Heart right ventricle (tissue), 16 donors: ENCODE results near the gene SPEG. TPM values are rescaled to one million over a fixed set of nuclear protein-coding genes. Genes with fewer than 3 reads are reported as not detected.

Experiments used
- ATAC-seq, 8 donors: fragments of 200-7000 bp; cut with Tn5 transposase; one replicate each; pipeline ENCODE4 v1.9.1; 2020; ENCODE audit warnings: mild to moderate bottlenecking in 8 of 8, moderate library complexity in 8 of 8, moderate number of reproducible peaks in 1 of 8
- DNase-seq, 2 donors: peaks; one replicate each; pipeline ENCODE4 v3.0.0-alpha.2; 2020
- H3K27ac ChIP-seq, 10 donors: fragments of 200-600 bp; sonication (generic) in 2 of 10; one replicate each; pipeline versions ENCODE4 v1.5.0 to v1.8.0; 2020 to 2022; ENCODE audit warnings: mild to moderate bottlenecking in 3 of 10
- H3K27me3 ChIP-seq, 7 donors: fragments of 200-600 bp; one replicate each; pipeline ENCODE4 v1.8.0; 2021 to 2022; ENCODE audit warnings: mild to moderate bottlenecking in 2 of 7
- H3K36me3 ChIP-seq, 9 donors: fragments of 200-600 bp; sonication (generic) in 1 of 9; one replicate each; pipeline versions ENCODE4 v1.5.0 to v1.8.0; 2020 to 2022; ENCODE audit warnings: mild to moderate bottlenecking in 2 of 9
- H3K4me1 ChIP-seq, 9 donors: fragments of 200-600 bp; sonication (generic) in 1 of 9; one replicate each; pipeline versions ENCODE4 v1.5.0 to v1.8.0; 2020 to 2022; ENCODE audit warnings: mild to moderate bottlenecking in 4 of 9
- H3K4me3 ChIP-seq, 10 donors: fragments of 200-600 bp; sonication (generic) in 2 of 10; one replicate each; pipeline versions ENCODE4 v1.5.0 to v1.8.0; 2020 to 2022; ENCODE audit warnings: mild to moderate bottlenecking in 7 of 10, moderate library complexity in 2 of 10
- H3K9me3 ChIP-seq, 11 donors: fragments of 200-600 bp in 10 of 11; sonication (generic) in 2 of 11; one replicate each; pipeline versions ENCODE4 v1.5.0 to v1.8.0; 2013 to 2022; ENCODE audit warnings: mild to moderate bottlenecking in 2 of 11, control low read depth in 1 of 11, moderate library complexity in 1 of 11
- WGBS, 2 donors: extraction: QIAGEN DNeasy Blood & Tissue Kit; methylation state at CpG; one replicate each; pipeline ENCODE4 v1.1.7; 2013; ENCODE audit warnings: inconsistent platforms in 1 of 2; 5-methylcytosine and 5-hydroxymethylcytosine counted together
- intact Hi-C, 10 donors: fragments of 100-400 bp; cut with DNase I; formaldehyde crosslinking; loops; one replicate each; pipeline versions ENCODE4 v1.11.1 to v1.14.2; 2022
- polyA plus RNA-seq, 2 donors: library from polyadenylated mRNA; stranded (reverse); fragments of 200-250 nt; gene quantifications; one replicate each; pipeline ENCODE4 v1.2.3, GENCODE V29; 2013
- total RNA-seq, 10 donors: library from RNA; stranded (reverse); fragmentation: NEBNext Ultra II Directional in 3 of 10; extraction: Animal tissue kit (Norgen Biotek cat#: 25700) in 3 of 10; gene quantifications; one replicate each; pipeline versions ENCODE4 v1.2.1 to v1.2.4, GENCODE V29; 2021 to 2023
- TF ChIP-seq, protein P1 (sequence below), 9 donors: fragments of 200-600 bp; sonication (generic) in 2 of 9; IDR thresholded peaks; one replicate each; pipeline versions ENCODE4 v1.5.0 to v1.8.0; 2021 to 2022; ENCODE audit warnings: antibody characterized with exemption in 9 of 9, mild to moderate bottlenecking in 5 of 9, moderate library complexity in 1 of 9
- donor health status: Arrhythmogenic right ventricular cardiomyopathy.
- donor health status: ischemic (EF 13 %, LVEDD 7.1; RV severe dilation, severe dysfunction).
- donor health status: healthy with polysubstance abuse.
- donor health status: DM: no; HTN: yes; CAD: no.
- donor health status: DM: no; HTN: no; CAD: no.
- donor health status: ischemic (EF 25% LVEDD 6.9; RV normal size, moderate dysfunction).
- donor health status: ischemic (EF 25% LVEDD 5.7; RV mildly dilated, moderate dysfunction).
- donor health status: healthy.
- donor health status: DM: yes; HTN: yes; CAD: no.
- donor health status: Ischemic cardiomyopathy.
- donor health status: ischemic (EF 35%, LVEDD 5.7; RV mildly dilated, moderate dysfunction).
- donor health status: nonischemic (EF 11% LVEDD 7.7; RV severe dilation, severe dysfunction).
- donor health status: DM: yes; HTN: yes; CAD: no.
- donor health status: PGD.
- donor health status: ischemic (EF 29% LVEDD 5.4; RV normal size, mild dysfunction).
- donor health status: nonischemic (EF 23%, LVEDD 6.1; RV moderate dilation, normal function).

SPEG gene
- total and polyA plus RNA-seq, 12 donors, result 62.9 to 151 (median 120) TPM

DNA sequence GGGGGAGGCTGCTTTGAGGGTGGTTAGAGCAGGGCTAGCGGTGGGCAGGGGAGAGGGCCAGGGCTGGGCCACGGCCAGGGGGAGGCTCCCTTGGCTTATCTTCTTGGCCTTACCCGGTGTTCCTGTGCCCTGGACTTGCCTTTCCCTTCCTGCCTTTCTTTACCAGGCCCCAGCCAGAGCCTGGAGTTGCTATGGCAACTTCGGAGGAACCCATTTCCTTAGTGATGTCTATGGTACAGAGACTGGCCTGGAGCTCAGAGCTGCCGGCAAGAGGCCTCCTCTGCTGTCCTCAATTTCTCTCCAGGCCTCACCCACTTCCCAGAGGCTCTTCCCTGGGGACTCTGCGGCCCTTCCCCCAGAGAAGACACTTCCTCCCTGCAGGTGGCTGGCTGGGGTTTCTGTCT, 11.5 kb downstream of the SPEG start:
- DNase-seq (no peak), ATAC-seq (peak; percentile 29 to 84 (median 67))
- no peaks in the 10 kb centered on the region for H3K9me3 ChIP-seq
- H3K27me3 ChIP-seq, result peaks cover 0 to 65% (median 34%) of the 10 kb centered on the region in 7 donors
- intact Hi-C loops, result no loop called here
- TF ChIP-seq, protein P1, sequence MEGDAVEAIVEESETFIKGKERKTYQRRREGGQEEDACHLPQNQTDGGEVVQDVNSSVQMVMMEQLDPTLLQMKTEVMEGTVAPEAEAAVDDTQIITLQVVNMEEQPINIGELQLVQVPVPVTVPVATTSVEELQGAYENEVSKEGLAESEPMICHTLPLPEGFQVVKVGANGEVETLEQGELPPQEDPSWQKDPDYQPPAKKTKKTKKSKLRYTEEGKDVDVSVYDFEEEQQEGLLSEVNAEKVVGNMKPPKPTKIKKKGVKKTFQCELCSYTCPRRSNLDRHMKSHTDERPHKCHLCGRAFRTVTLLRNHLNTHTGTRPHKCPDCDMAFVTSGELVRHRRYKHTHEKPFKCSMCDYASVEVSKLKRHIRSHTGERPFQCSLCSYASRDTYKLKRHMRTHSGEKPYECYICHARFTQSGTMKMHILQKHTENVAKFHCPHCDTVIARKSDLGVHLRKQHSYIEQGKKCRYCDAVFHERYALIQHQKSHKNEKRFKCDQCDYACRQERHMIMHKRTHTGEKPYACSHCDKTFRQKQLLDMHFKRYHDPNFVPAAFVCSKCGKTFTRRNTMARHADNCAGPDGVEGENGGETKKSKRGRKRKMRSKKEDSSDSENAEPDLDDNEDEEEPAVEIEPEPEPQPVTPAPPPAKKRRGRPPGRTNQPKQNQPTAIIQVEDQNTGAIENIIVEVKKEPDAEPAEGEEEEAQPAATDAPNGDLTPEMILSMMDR (IDR thresholded peaks at IDR 0.05), result no peak
- peaks cover 0 to 21% (median 0%) of the 10 kb centered on the region in 9 donors for H3K36me3 ChIP-seq
- peak overlapping the region in 8 of 10 donors; percentile 15 to 92 (median 54) for H3K27ac ChIP-seq
- 19 to 22% methylated on average over 6 of the region's 6 CpGs for WGBS, 2 donors
- peaks cover 6 to 72% (median 21%) of the 10 kb centered on the region in 9 donors for H3K4me1 ChIP-seq
- no peak overlapping the region for H3K4me3 ChIP-seq

DNA sequence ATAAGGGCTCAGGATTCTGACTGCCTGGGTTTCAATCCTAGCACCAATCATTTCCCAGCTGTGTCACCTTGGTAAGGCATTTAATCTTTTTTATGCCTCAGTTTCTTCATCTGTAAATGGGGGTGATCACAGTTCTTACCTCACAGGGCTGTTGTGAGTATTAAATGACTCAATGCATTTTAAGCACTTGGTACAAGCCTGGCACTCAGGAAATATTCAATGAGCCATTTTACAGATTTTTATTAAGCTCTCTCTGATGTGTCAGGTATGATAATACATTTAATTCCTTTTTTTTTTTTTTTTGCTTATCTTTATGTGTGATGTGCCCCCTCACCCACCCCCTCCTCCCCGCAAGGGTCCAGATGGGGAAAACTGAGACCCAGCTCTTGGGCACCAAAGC, 12.0 kb downstream of the SPEG start:
- TF ChIP-seq, protein P1 (IDR thresholded peaks at IDR 0.05), result no peak
- H3K27me3 ChIP-seq, result peaks cover 0 to 59% (median 34%) of the 10 kb centered on the region in 7 donors
- no peak overlapping the region for H3K4me3 ChIP-seq
- peak overlapping the region in 8 of 10 donors; percentile 15 to 92 (median 54) for H3K27ac ChIP-seq
- ATAC-seq (no peak), DNase-seq (no peak)
- no peaks in the 10 kb centered on the region for H3K9me3 ChIP-seq
- H3K36me3 ChIP-seq, result peaks cover 0 to 21% (median 0%) of the 10 kb centered on the region in 9 donors
- intact Hi-C loops, result no loop called here
- peaks cover 6 to 72% (median 20%) of the 10 kb centered on the region in 9 donors for H3K4me1 ChIP-seq
- WGBS, 2 donors, result 78 to 100% methylated on average over 1 of the region's 1 CpG

DNA sequence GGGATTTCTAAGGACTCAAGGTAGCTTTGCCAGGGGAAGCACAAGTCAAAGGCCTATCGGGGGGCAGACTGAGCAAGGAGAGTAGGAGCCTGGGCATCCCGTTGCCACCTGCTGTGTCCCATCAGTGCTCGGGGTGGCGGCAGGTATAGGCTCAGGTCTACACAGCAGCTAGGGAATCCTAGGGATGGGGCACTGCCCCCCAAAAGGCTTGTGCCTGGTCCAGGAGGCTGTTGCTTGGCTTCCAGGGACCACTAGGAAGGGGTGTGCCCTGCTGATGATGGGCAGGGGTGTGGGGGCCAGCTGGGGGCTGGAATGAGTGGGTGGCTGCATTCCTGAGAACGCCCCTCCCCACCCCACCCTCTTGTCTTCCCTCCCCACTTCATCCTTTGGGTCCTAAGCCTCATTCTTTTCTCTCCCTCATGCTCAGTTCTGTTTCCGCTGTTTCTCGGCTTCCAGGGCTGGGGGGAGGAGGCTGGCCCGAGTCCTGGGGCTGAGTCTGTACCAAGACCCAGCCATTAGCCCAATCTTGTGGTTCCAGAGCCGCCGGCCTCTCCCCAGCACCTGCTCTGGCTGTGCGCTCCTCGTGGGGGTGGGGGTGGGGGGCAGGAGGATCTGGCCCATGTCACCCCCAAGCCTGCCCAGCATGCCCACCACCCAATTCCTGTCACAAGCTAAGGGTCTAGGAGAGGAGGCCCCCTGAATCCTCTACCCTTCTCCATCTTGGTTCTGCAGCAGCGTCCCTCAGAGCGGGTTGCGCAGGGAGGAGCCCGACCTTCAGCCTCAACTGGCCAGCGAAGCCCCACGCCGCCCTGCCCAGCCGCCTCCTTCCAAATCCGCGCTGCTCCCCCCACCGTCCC, 12.8 kb downstream of the SPEG start:
- 65 to 66% methylated on average over 21 to 23 of the region's 23 CpGs for WGBS, 2 donors
- H3K4me3 ChIP-seq, result no peak overlapping the region
- no peak for ATAC-seq
- H3K4me1 ChIP-seq, result peaks cover 10 to 76% (median 28%) of the 10 kb centered on the region in 9 donors
- TF ChIP-seq, protein P1 (IDR thresholded peaks at IDR 0.05), result no peak
- intact Hi-C loops, result no loop called here
- no peak for DNase-seq
- H3K36me3 ChIP-seq, result peaks cover 0 to 21% (median 0%) of the 10 kb centered on the region in 9 donors
- H3K27me3 ChIP-seq, result peaks cover 0 to 53% (median 28%) of the 10 kb centered on the region in 7 donors
- peak overlapping the region in 3 of 10 donors; percentile 22 to 92 (median 32) for H3K27ac ChIP-seq
- no peaks in the 10 kb centered on the region for H3K9me3 ChIP-seq

DNA sequence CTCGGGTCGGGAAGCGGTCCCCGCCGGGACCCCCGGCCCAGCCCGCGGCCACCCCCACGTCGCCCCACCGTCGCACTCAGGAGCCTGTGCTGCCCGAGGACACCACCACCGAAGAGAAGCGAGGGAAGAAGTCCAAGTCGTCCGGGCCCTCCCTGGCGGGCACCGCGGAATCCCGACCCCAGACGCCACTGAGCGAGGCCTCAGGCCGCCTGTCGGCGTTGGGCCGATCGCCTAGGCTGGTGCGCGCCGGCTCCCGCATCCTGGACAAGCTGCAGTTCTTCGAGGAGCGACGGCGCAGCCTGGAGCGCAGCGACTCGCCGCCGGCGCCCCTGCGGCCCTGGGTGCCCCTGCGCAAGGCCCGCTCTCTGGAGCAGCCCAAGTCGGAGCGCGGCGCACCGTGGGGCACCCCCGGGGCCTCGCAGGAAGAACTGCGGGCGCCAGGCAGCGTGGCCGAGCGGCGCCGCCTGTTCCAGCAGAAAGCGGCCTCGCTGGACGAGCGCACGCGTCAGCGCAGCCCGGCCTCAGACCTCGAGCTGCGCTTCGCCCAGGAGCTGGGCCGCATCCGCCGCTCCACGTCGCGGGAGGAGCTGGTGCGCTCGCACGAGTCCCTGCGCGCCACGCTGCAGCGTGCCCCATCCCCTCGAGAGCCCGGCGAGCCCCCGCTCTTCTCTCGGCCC, 13.6 kb downstream of the SPEG start:
- WGBS, 2 donors, result 46 to 58% methylated on average over 69 to 88 of the region's 88 CpGs
- no peak for ATAC-seq
- Histone ChIP-seq H3K27me3 (peaks cover 0 to 45% (median 28%) of the 10 kb centered on the region in 7 donors), H3K9me3 (no peaks in the 10 kb centered on the region), H3K4me1 (peaks cover 14 to 76% (median 34%) of the 10 kb centered on the region in 9 donors), H3K36me3 (peaks cover 0 to 21% (median 0%) of the 10 kb centered on the region in 9 donors), H3K27ac (no peak overlapping the region), H3K4me3 (no peak overlapping the region)
- TF ChIP-seq, protein P1 (IDR thresholded peaks at IDR 0.05), result no peak
- intact Hi-C loops, result no loop called here
- DNase-seq, result no peak
